GM19099 (cell line): Measurements from ENCODE around the gene SASH1.

Experiments used
- POLR2A ChIP-seq: IDR thresholded peaks from 3 replicates; pipeline ENCODE4 v1.6.1; 2011; ENCODE audit warnings: low read depth; ENCODE audit not compliant: insufficient read length; ENCODE audit errors: extremely low read depth

Gene SASH1

DNA sequence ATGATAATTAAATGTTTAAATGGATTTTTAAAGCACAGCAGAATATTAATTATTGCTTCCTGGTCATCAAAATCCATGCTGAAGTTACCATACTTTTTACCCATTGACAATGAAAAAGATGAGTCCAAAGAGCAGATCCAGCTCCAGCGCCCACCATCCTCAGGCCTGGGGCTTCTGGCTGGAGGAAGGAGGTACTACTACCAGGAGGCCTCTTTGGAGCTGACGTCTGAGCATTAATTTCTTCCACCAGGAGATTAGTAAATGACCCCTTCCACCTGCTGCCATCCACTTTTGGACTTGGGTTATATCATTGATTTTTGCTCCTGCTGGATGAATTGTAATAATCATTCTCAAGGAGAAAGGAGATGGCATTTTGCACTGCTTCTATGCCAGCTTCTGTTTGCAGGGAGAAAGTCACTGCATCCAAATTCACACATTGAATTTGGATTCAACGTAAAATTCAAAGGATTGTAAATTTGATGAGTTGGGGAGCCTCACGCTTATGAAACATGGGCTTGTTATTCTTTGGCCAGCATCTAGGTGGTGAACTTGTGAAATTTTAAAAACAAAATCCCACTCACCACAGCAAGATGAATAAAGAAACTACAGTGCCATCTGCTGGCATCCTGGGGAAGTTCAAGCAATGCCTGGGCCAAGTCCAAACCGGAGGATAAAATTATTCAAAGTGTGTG lies 121.8 kb downstream of the SASH1 start:
- TF ChIP-seq POLR2A, result no peak

DNA sequence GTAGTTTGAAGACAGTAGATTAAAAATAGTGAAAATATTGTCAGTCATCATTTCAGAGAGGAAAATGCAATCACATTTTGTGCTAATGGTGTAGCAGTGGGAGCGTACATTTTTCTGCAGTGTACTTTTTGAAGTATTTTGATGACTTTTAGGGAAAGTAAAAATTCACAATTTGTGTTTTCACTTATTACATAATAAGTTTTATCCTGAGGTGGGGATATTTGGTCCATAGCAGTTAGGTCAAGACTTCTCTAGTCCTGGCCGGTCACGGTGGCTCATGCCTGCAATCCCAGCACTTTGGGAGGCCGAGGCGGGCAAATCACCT lies 122.3 kb downstream of the SASH1 start:
- no peak for TF ChIP-seq POLR2A

DNA sequence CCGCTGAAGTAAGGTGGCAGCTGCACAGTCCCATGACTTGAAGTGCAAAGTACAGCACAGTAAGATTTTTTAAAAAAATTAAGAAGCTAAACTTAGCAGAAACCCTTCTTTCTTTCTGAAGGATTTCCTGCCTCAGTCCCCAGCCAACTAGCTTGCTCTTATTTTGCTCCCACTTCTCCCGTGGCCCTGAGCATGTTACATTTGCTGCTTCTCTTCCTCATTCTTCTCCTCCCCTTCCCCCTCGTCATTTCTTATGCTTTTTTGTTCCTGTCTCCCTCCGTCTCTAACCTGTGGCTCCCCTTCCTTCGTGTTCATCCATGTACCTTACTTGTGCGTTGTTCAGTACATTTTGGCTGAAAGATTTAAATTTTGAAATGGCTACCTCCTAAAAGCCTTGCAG lies 123.0 kb downstream of the SASH1 start:
- TF ChIP-seq POLR2A, result no peak

- TF ChIP-seq POLR2A, result no peak
Observed at GRCh38 chr6:148466158-148466557, 123.5 kb downstream of the SASH1 start.

- TF ChIP-seq POLR2A, result no peak
Observed at GRCh38 chr6:148467926-148468325, 125.3 kb downstream of the SASH1 start.

GRCh38 chr6:148470156-148470555 lies 127.5 kb downstream of the SASH1 start:
- no peak for TF ChIP-seq POLR2A

DNA sequence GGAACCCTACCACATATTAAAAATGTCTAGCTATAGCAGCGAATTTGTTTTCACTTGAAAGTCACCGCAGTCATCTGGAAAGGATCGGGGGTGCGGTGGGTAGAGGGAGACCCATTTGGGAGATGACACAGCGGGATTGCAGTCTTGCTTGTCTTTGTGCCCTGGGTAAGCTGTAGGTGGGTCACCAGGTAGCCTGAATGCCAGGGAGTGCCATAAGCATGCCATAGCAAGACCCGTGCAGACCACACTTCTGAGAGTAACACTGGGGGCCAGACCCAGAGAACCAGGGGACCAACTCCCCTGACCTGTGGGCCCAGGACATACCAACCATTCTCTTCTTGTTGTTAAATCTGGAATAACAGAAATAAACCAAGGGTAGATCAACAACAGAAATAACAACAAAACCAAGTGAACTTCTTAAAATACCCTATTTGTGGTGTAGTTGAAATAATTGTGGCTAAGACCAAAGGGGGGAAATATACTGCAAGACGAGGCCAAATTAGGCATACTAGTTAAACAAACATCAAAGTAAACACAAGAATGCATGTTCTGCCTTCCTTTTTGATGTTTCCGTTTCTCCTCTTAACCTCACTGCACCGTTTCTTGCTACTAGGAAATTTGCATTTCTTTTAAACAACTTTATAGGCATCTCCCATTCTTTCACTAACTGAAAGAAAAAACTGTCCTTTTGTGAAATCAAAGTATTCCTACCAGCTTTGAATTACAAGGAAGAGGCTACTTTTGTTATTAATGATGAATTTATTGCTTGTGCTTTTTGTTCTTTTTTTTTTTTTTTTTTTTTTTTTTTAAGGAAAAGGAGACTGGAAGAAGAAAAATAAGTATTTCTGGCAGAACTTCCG lies 128.2 kb downstream of the SASH1 start:
- no peak for TF ChIP-seq POLR2A

- TF ChIP-seq POLR2A, result no peak
Observed at GRCh38 chr6:148471624-148472159, 129.1 kb downstream of the SASH1 start.

DNA sequence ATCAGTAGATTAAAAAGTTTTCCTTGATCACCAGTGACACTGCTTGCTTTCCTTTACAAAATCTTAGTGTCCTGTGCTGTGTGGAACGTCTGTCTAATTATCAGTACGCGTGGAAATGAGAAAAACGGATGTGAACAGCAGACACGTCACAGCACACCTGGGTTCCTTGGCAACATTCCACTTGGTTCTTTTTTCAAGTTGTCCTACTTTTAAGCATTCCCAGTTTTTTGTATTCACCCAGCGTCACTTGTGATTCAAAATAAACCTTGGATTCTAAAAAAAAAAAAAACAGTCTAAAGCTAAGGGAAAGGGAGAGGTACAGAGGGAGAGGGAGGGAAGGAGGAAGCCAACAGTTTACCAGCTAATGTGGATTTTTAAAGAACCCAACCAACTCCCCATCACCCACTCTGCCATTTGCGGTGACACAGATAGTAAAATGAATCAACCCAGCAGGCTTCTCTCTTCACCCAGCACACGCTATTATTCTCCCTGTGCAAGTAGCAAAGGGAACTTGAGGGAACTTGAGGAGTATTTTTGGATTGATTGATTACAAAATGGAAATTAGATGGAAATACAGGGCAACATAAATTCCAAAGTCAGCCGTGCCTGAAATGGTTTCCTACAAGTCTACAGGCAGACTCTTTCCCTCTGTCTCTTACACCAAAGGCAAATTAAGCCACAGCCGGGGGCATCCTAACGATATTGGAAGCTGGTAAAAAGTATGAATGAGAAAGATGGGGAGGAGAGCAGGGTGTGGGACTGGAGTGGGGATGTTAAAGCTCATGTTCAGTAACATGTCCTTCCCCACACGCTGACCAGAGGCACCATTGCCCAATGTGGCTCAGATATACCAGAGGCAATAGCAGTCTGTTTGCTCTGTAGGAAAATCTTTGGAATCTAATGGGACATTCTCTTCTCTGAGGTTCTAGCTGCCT lies 129.8 kb downstream of the SASH1 start:
- no peak for TF ChIP-seq POLR2A

DNA sequence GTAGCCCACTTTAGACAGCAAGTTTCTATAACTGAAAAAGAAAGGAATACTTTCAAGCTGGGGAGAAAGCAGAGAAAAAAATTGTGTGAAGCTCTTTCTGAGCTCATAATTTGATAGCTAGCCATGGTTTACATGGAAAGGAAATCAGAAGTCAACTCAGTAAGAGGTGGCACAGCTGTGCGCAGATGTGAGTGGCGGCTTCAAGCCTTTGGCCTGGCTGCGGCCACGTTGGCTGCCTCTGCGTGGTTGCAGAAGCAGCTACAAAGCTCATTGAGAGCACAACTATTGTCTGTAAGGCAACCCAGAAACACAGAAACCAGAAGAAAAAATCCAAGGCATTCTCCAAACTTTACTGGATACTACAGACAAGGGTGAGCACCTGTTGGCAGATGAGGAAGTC lies 136.9 kb downstream of the SASH1 start:
- TF ChIP-seq POLR2A, result no peak

DNA sequence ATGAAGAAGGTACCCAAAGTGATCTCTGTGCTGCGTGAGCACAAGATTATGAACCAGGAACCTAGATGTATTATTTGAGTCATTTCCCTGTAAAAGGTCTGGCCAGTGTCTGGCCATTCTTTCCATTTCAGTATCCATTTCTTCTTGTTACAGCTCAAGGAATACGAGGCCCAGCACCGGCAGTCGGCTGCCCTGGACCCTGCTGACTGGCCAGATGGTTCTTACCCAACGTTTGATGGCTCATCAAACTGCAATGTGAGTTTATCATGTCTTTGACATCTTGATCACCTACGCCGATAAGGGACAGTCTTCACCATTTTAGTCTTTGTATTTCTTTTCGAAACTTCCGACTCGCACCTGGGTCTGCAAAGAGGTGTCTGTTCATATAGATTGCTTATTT lies 144.8 kb downstream of the SASH1 start:
- no peak for TF ChIP-seq POLR2A

GRCh38 chr6:148491638-148492251 lies 149.1 kb downstream of the SASH1 start:
- no peak for TF ChIP-seq POLR2A

DNA sequence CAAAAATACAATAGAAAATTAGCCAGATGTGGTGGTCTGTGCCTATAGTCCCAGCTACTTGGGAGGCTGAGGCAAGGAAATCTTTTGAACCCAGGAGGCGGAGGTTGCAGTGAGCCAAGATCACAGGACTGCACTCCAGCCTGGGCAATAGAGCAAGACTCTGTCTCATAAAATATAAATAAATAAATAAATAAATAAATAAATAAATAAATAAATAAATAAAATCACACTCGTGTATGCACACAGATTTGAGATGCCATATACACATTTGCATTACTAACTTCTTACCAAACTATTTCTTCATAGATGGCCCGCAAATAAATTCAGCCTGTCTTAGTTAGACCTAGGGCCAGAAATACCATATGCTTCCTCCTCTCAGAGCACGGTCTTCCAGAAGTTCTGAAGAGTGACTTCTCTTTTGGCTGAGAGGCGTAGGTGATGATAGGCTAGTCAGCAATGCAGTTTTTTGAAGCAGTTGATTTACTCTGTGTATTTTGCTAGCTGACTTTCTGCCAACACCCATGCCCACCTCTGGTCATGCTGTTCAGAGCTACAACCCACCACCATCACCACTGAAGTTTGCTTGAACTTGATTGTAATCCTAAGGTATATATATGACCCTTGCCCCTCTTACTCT lies 150.1 kb downstream of the SASH1 start:
- no peak for TF ChIP-seq POLR2A

GRCh38 chr6:148493424-148493823 lies 150.8 kb downstream of the SASH1 start:
- TF ChIP-seq POLR2A, result no peak
